NCI-H187 (cell line): ENCODE results near the gene TBC1D24.

Experiments
- DNase-seq, 2 experiments: peaks; one replicate each; lab custom pipeline; 2025; lab: John Stamatoyannopoulos, UW

The TBC1D24 gene

DNA sequence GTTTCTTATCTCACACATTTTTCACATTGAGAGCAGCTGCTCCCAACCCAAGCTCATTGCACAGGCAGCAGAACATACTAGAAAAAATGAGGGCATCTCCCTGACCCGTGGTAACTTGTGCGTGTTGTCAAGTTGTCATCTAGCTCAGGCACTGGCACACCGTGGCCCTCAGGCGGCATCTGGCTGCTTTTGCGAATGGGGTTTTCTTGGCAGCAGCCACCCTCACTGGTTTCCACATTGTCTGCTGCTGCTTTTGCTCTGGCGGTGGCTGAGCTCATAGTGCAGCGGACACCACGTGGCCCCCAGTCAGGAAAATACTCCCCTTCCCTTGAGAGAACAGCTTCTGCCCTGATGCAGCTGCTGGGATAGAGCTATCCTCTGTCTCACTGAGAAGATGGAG, 24.4 kb upstream of the TBC1D24 start:
- DNase-seq: no peak

GRCh38 chr16:2450975-2451381, 23.9 kb upstream of the TBC1D24 start:
- DNase-seq: no peak

DNA sequence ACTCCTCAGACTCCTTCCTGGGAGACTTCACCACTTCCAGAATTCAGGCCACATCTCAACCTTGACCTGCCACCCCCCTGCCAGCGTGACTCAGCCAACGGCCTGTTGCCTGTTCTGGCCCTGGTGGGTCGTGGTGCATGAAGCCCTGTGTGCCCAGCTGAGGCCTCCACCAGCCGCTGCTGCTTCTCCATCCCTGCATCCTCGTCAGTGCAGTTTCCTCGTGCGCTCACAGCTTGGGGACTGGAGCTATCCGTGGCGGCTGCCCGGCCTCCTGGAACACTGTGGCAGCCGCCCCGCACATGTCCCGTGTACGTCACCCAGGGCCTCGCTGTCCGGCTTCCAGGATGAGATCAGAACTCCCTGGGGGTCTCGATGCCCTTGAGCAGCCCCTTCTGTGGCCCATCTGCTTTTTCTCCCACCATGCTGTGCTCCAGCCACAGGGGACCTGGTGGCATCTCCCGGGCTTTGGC, 23.0 kb upstream of the TBC1D24 start:
- DNase-seq: no peak

GRCh38 chr16:2452650-2453049, 22.3 kb upstream of the TBC1D24 start:
- DNase-seq: no peak

GRCh38 chr16:2455081-2455845, 19.7 kb upstream of the TBC1D24 start:
- DNase-seq: no peak

DNA sequence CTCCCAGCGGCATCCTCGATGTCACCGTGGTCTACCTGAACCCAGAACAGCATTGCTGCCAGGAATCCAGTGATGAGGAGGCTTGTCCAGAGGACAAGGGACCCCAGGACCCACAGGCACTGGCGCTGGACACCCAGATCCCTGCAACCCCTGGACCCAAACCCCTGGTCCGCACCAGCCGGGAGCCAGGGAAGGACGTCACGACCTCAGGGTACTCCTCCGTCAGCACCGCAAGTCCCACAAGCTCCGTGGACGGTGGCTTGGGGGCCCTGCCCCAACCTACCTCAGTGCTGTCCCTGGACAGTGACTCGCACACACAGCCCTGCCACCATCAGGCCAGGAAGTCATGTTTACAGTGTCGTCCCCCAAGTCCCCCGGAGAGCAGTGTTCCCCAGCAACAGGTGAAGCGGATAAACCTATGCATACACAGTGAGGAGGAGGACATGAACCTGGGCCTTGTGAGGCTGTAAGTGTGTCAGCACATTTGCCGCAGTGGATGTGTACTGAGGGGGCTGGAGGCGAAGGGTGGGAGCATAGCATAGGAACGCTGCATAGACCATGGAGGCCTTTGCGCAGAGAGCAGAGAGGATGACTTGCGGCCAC, 18.3 kb upstream of the TBC1D24 start:
- no peak for DNase-seq

GRCh38 chr16:2457267-2457666, 17.7 kb upstream of the TBC1D24 start:
- DNase-seq: no peak

DNA sequence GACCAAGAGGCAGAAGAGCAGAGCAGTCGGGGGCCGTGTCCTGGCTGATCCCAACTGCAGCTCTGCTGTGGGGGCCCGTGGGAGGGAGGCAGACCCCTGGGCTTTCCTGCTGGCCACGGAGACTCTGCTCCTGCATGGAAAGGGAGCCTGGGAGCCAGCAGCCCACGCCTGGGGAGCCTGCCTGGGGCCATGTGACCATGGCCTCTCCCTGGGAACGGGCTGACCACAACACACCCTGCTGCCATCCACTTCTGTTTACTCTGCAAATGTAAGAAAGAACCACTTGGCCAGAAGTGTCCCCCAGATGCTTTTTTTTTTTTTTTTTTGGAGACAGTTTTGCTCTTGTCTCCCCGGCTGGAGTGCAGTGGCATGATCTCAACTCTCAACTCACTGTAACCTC, 17.0 kb upstream of the TBC1D24 start:
- no peak for DNase-seq

- DNase-seq: peak in 1 of 2 experiments; percentile 43
Measured at GRCh38 chr16:2458887-2459646, 15.9 kb upstream of the TBC1D24 start.

DNA sequence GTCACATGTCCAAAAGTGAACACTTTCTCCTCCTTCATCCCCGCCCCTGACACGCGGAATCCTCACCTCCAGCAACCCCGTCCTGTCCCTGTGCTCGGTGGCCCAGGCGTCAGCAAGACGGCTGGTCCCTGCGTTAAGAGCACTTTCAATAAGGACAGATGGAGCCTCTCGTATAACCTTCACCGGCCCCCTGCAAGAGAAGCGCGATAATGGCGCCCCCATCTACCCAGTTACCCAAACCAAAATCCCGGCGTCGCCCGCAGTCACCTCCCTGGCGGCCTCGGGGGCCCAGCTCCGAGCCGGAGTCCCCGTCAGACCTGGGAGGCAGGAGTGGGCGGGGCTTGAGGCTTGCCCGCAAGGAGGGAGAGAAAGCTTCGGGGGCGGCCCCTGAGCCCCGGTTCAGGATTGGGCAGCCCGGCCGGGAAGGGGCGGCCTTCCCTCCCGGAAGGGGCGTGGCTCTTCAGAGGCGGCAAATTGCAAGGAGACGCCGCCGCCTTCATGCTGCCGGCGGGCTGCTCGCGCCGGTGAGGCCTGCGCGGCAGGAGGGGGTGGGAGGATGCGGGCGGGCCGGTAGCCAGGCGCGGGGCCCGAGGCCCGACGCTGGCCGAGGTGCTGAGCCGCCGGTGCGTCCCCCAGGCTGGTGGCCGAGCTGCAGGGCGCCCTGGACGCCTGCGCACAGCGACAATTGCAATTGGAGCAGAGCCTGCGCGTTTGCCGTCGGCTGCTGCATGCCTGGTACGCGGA, 15.1 kb upstream of the TBC1D24 start, which contains the start of gene TEDC2:
Gene TEDC2 (plus strand): TSS at position 463 of the 744 bp plus-strand sequence. CDS start 36 bp downstream, at position 499.
- peak; percentile 97 to 100 for DNase-seq

- no peak for DNase-seq
Measured at GRCh38 chr16:2460391-2460713, 14.6 kb upstream of the TBC1D24 start.

GRCh38 chr16:2460916-2461315, 14.0 kb upstream of the TBC1D24 start:
- DNase-seq: no peak

DNA sequence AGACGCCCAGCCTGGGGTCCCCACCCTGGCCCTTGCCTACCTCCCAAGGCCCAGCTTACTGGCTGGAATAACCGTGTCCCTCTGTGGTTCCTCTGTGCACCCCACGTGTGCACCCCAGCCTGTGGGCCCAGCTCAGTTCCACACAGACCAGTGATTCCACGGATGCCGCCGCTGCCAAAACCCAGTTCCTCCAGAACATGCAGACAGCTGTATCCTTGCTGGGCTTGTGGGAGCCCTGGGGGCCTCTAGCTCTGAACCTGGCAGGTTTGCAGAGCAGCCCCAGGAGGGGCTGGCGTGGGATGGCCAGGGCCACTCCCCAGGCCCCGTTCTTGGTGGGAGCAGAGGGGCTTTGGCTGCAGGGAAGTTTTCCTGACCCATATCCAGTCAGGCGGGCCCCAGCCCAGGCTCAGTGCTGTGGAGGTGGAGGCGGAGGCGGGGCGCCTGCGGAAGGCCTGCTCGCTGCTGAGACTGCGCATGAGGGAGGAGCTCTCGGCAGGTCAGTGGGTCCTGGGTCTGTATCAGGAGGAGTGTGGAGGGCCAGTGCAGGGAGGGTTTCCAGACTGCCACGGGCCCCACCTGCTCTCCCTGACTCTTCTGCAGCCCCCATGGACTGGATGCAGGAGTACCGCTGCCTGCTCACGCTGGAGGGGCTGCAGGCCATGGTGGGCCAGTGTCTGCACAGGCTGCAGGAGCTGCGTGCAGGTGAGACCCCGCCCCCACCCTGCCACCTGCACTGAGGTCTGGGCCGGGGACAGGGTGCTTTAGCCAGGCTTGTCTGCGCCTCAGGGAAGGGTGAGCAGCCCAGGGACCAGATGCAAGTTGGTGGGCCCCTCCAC, 12.7 kb upstream of the TBC1D24 start:
- no peak for DNase-seq

DNA sequence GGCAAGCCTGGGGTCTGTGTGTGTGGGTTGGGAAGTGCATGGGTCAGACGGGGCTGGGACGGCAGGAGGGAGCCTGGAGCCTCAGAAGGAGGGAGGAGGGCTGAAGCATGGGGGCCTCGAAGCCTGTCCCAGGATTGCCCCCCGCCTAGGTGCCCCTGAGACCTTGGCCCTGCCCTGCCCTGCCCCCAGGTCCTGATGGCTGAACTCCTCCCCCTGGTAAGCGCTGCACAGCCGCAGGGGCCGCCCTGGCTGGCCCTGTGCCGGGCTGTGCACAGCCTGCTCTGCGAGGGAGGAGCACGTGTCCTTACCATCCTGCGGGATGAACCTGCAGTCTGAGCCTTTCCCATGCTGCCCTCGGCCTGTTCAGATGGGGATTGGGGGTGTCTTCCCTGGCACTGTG, 10.6 kb upstream of the TBC1D24 start:
- DNase-seq: no peak

GRCh38 chr16:2465653-2466415, 9.1 kb upstream of the TBC1D24 start:
- no peak for DNase-seq

- no peak for DNase-seq
Measured at GRCh38 chr16:2466667-2467527, 8.0 kb upstream of the TBC1D24 start.

DNA sequence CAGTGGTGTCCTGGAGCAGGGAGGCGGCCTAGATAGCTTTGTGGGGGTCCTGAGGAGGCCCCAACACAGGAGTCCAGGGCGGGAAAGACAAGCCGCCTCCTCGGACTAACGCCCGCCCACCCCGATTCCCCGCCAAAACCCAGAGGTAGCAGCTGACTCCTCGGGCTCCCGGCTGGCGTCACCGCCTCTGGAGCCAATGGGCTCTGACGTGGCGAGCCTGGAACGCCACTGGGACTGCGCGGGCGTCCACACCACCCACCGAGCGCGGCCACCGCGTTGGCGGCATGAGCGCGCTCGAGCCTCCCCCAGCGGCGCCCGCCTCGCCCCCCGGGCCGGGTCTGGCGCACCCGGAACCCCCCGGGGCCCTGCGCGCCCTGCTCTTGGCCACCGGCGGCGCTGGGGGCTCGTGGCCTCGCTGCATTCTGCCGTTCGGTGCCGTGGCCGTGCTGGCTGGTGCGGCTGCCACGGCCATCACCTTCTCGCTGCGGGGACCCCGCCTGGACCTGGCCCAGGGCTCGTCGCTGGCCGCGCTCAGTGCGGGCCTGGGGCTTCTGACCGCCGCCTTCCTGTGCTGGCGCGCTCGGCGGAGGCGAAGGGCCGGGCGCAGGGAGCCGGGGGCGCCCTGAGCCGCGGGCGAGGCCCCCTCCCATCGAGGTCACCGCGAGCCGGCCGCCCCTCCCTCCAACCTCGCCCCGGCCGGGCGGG, 7.2 kb upstream of the TBC1D24 start:
- peak; percentile 72 to 84 for DNase-seq

GRCh38 chr16:2468233-2468724, 6.6 kb upstream of the TBC1D24 start:
- peak in 1 of 2 experiments; percentile 81 for DNase-seq
